ENCODE data around the gene SLC23A3.

Gene SLC23A3

GRCh38 chr2:219169930-219170654 lies at the start of gene SLC23A3:
SLC23A3 (minus strand) TSS chr2:219170029; CDS start chr2:219169984, 45 bp downstream.
- no peak for DNase-seq

- DNase-seq: peak; percentile 95
Measured at GRCh38 chr2:219218732-219219701, 49.2 kb upstream of the SLC23A3 start, which contains the start of gene ABCB6. ABCB6 (minus strand) TSS chr2:219218958; CDS start chr2:219218673, 285 bp downstream.

GRCh38 chr2:219218217-219218731 lies 48.4 kb upstream of the SLC23A3 start:
- DNase-seq: peak; percentile 68

- no peak for DNase-seq
Measured at GRCh38 chr2:219216535-219216915, 46.7 kb upstream of the SLC23A3 start.

GRCh38 chr2:219215871-219216534 lies 46.2 kb upstream of the SLC23A3 start:
- DNase-seq: no peak

GRCh38 chr2:219214786-219215185 lies 45.0 kb upstream of the SLC23A3 start:
- DNase-seq: no peak

GRCh38 chr2:219214141-219214540 lies 44.3 kb upstream of the SLC23A3 start:
- no peak for DNase-seq

- no peak for DNase-seq
Measured at GRCh38 chr2:219213486-219214071, 43.8 kb upstream of the SLC23A3 start.

- no peak for DNase-seq
Measured at GRCh38 chr2:219213026-219213415, 43.2 kb upstream of the SLC23A3 start.

GRCh38 chr2:219210886-219211362 lies 41.1 kb upstream of the SLC23A3 start:
- no peak for DNase-seq

GRCh38 chr2:219210196-219210885 lies 40.5 kb upstream of the SLC23A3 start:
- no peak for DNase-seq

GRCh38 chr2:219209236-219210195 lies 39.7 kb upstream of the SLC23A3 start:
- DNase-seq: no peak

- no peak for DNase-seq
Measured at GRCh38 chr2:219207884-219208740, 38.3 kb upstream of the SLC23A3 start.

GRCh38 chr2:219207134-219207883 lies 37.5 kb upstream of the SLC23A3 start:
- no peak for DNase-seq

- peak; percentile 91 for DNase-seq
Measured at GRCh38 chr2:219206328-219207133, 36.7 kb upstream of the SLC23A3 start, which contains the start of gene ZFAND2B. ZFAND2B (plus strand) TSS chr2:219206782; CDS start chr2:219206988, 206 bp downstream.

- DNase-seq: no peak
Measured at GRCh38 chr2:219205981-219206327, 36.1 kb upstream of the SLC23A3 start.

- DNase-seq: no peak
Measured at GRCh38 chr2:219205165-219205538, 35.3 kb upstream of the SLC23A3 start.
